ENCODE results near the gene OOSP4B.

GRCh38 chr11:60016881-60017280 is at the start of gene OOSP4B:
- no peak for TF ChIP-seq EZH2 (IDR thresholded peaks at IDR 0.05; ENCODE audit: insufficient read depth, poor library complexity, severe bottlenecking)
- no peak for TF ChIP-seq EZH2phosphoT487 (IDR thresholded peaks at IDR 0.05; ENCODE audit: insufficient read depth, low read depth)
